Endothelial cell of hepatic sinusoid (primary cell): ENCODE results near the gene TSPEAR.
"Not testable (repeated sequence)": the region's sequence is repeated elsewhere in the genome, so short reads cannot be mapped to it uniquely, and the experiment has no call there.

ENCODE experiments used
- in situ Hi-C: cut with HindIII; loops from 2 replicates; pipeline ENCODE4 v1.10.0; 2017; ENCODE audit warnings: low sequenced_read_pairs

Gene TSPEAR

DNA sequence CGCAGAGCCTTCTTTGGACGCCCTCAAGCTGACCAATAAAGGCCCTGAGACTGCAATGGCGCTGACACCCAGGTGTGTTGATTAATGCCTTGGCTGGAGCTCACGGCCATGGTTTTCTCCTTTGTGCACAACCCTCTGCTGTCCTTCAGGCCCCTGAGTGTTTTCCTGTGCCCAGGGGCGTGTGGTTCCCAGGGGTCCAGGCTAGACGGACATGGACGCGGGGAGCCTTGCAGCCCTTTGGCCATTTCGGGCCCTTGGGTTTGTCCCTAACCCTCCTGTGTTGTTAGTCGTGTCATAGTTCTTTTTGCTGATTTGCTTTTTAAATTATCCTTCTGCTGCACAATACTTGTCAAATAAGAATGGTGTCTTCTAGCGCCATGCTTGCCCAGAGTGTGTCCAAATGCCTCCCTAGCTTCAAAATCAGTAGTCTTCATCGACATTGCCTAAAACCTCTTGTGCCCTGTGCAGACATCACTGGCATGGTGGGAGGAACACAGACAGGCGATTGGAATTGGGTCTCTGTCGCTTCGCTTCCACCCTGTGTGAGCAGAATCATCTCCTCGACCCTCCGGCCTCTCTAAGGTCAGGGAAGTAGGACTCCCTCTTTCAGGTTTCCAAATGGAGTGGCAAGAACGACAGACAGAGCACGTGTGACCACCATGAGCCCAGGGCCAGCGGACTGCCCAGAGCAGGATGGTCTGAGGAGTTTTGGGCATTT, 135.9 kb downstream of the TSPEAR start:
- in situ Hi-C loops, result no loop called here

DNA sequence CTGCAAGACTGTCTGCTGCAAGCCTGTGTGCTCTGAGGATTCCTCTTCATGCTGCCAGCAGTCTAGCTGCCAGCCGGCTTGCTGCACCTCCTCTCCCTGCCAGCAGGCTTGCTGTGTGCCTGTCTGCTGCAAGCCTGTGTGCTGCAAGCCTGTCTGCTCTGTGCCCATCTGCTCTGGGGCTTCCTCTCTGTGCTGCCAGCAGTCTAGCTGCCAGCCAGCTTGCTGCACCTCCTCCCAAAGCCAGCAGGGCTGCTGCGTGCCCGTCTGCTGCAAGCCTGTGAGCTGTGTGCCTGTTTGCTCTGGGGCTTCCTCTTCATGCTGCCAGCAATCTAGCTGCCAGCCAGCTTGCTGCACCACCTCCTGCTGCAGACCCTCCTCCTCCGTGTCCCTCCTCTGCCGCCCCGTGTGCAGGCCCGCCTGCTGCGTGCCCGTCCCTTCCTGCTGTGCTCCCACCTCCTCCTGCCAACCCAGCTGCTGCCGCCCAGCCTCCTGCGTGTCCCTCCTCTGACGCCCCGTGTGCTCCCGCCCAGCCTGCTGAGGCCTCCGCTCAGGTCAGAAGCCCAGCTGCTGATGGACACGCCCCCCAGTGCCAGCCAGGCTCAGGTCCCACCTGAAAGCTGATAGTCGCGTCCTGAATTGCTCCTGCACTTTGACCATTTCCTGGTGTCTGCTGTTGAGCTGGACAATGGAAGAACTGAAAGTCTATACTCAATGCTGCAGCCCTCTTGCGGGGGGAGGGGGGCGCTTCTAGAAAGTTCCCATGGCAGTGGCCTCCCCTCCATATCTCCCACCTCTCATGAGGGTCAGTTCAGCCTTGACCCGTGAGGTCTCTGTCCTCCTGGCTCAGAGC, 136.7 kb downstream of the TSPEAR start:
- in situ Hi-C loops, result no loop called here

DNA sequence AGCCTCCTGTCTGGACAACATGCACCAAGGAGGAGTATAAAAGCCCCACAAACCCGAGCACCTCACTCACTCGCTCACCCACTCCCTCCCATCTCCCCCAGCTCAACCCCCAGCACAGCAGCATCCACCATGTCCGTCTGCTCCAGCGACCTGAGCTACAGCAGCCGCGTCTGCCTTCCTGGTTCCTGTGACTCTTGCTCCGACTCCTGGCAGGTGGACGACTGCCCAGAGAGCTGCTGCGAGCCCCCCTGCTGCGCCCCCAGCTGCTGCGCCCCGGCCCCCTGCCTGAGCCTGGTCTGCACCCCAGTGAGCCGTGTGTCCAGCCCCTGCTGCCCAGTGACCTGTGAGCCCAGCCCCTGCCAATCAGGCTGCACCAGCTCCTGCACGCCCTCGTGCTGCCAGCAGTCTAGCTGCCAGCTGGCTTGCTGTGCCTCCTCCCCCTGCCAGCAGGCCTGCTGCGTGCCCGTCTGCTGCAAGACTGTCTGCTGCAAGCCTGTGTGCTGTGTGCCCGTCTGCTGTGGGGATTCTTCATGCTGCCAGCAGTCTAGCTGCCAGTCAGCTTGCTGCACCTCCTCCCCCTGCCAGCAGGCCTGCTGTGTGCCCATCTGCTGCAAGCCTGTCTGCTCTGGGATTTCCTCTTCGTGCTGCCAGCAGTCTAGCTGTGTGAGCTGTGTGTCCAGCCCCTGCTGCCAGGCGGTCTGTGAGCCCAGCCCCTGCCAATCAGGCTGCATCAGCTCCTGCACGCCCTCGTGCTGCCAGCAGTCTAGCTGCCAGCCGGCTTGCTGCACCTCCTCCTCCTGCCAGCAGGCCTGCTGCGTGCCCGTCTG, 137.5 kb downstream of the TSPEAR start, which contains the start of gene KRTAP10-4:
TSS of gene KRTAP10-4 (plus strand) at position 100 of the 827 bp plus-strand sequence. CDS start at position 130, 30 bp downstream.
- in situ Hi-C loops, result not testable (repeated sequence)

DNA sequence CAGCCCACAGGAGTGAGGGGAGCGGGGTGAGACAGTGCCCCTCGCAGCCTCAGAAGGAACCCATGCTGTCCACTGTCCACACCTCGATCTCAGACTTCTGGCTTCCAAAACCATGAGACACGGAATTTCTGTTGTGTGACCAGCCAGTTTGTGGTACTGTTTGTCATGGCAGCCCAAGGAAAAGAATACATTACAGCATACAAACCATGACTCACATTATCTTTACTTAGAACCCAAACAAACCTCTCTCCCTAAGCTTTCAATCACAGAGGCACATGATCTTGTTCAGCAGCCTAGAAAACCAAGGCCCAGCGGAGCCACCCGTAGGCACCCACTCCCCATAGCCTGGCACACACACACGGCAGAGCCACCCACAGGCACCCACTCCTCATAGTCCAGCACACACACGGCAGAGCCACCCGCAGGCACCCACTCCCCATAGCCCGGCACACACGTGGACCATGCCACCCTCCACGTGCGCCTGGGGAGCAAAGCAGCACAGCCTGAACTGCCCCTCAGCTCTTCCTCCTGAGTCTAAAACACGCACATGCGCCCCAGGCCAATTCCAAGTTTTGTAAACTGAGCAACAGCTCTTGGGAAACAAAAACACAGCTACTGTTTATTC, 138.3 kb downstream of the TSPEAR start:
- in situ Hi-C loops, result no loop called here

DNA sequence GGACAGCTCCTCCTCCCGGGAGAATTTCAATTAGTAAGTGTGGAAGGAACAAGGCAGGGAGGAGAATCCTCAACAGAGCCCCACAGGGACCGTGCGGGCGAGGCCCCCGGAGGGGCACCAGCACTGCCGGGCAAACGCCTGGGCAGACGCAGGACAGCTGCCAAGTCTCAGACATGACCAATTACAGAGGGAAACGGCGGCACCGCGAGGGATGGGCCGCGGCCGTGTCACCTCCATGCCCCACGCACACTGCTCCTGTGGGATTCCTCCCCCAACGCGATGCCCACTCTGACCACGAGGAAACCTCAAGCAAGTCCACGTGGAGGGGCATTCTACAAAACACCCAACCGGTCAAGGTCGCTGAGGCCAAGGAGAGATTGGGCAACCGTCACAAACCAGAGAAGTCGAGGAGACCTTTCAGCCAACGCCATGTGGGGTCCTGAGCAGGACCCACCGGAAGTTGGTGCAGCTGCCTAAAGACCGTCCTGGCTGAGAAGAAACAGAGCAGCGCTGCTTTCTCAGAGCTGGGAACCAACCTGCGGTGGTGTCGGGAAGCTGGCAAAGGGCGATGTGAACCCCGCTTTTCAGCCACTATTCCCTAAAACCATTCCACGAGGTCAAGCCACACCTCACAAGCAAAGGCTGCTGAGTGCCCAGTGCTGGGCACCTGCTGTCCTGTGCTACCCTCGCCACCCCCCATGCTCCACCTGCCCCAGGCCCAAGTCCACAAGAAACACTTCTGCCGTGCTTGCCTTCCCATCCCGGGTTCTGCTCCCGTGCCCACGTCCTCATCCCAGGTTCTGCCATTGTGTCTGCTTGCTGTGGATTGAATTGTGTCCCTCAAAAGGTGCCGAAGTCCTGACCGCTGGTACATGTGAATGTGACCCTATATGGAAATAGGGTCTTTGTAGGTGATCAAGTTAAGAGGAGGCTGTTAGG, 139.3 kb downstream of the TSPEAR start:
- in situ Hi-C loops, result no loop called here

DNA sequence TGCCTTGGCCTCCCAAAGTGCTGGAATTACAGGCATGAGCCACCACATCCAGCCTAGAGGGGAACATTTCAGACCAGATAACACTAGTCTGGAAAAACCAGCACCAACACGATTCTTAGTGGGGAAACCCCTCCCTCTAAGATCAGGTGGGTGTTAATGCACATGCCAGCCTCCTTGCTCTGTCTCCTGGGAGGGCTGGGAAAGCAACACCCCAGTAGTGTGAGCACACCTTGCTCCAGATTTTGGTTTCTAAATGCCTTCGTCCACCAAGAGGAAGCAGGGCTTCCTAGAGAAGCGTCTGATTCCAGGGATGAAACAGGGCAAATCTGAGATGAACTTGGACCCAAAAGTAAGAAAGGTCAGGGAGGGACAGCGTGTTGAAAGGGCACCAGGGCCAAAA, 140.1 kb downstream of the TSPEAR start:
- in situ Hi-C loops, result no loop called here

DNA sequence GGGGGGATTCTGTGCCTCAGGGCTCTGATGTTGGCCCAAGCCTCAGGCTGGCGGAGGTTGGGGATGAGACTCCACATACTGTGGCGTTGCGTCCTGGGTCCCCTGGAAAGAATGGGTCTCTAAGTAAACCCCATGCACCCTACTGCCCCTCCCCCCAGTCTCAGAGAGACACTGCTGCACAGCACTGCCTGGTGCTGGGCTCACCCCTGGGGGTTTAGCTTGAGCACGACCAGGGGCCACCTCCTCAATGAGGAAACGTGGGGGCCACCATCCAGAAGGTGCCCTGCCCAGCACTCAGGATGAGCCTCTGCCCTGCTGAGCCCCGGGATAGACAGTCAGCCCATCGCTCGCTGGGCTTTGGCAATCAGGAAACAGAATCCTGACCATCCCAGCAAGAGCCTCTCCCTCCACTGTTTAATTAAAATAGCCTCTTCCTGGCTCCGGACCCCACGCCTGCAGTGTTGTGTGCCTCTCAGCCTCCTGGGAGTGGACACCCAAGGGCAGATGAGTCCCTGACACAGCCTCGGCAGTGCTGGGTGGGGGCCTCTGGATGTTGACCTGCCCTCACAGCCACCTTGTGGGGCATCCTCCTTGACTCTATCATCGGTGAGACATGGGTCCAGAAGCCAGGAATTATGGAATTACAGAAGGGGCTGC, 141.4 kb downstream of the TSPEAR start:
- in situ Hi-C loops, result no loop called here

DNA sequence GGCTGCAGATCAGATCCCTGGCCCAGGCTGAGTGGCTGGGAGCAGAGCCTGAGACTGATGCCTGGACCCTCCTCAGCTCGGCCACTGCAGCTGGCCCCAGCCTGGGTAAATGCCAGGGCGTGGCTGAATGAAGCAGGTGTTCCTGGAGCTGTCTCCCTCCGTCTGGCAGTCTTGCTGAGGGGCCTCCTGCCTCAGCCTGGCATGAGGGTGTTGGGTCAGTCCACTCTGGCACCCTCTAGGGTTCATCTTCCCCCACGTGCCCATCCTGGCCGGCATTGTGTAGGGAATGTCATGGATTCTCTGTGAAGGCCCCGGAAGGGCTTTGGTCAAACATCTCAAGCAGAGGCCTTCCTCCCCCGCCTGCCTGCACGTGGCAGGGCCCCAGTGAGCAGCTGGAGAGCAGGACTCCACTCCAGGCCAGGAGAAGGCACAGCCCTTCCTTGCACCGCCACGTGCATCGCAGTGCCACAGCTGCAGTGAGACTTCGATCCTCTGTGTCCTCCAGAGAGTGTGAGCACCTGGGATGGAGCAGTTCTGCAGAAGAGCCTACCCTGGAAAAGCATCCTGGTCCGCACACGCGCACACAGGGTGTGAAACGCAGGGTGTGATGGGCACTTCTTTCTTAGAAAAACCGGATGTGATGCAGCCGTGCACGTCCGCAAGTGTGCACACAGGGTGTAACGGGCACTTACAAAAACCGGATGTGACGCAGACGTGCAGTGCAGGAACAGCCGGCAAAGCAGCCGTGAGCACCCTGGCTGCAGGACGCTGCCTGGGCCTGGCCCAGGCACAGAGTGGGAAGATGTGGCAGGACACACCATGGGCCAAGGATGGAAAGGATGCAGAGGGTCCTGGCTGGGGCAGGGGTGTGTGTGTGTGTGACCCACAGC, 142.5 kb downstream of the TSPEAR start:
- in situ Hi-C loops, result no loop called here

DNA sequence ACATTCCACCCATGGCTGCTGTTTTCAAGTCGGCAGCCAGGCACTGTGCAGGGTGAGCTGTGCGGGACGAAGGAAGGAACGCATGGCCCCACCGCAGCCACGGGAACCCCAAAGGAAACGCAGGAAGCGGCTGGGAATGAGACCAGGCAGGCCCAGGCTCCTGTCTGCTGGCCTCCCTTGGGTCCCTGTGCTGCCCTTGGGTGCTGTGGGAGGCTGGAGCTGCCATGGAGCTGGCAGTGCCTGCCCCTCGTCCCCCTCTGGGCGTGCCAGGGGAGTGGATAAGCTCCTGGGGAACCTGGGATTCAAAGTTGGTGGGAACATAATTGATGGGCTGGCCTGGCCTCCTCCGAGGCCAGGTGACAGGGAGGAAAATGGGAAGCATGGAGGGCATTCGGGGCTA, 143.1 kb downstream of the TSPEAR start:
- in situ Hi-C loops, result no loop called here

DNA sequence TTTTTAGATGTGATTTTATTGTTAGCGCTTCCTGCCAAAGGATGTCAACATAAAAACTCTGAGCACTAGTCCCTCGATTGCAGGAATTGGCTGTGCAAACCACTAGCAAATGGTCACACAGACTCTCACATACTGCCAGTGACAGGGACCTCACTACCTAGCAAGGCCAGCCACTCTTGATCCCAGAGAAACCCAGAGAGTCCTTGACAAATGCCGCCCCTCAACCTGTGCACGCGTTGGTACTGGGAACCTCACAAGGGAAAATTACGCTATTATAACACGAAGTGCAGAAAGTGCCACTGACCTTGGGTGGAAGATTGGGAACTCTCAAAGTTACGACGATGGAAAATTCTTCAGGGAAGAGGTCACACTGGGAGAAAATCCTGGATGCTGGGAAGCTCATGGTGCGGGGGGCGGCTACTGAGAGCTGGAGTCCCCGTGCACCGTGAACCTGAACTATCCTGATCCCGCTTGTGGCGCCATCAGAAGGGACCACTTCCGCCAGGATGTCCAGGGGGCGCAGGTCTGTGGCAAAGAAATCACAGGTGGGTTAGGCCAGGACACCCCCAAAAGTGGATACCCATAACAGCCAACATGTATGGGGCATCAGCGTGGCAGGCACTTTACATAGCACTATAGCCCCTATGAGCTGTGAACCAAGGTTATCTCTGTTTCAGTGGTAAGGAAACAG, 143.7 kb downstream of the TSPEAR start:
- in situ Hi-C loops, result no loop called here

DNA sequence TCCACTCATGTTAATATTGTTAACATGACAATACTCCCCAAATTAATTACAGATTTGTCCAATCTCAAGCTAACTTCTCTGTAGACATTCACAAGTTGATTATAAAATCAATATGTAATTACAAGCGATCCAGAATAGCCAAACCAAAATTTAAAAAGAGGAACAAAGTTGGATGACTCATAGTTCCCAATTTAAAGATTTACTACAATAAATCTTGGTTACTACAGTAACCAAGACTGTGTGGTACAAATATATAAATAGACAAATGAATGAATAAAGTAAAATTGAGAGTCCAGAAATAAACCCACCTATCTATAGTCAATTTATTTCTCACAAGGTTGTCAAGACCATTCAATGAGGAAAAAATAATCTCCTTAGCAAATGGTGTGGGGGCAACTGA, 145.0 kb downstream of the TSPEAR start:
- in situ Hi-C loops, result no loop called here

DNA sequence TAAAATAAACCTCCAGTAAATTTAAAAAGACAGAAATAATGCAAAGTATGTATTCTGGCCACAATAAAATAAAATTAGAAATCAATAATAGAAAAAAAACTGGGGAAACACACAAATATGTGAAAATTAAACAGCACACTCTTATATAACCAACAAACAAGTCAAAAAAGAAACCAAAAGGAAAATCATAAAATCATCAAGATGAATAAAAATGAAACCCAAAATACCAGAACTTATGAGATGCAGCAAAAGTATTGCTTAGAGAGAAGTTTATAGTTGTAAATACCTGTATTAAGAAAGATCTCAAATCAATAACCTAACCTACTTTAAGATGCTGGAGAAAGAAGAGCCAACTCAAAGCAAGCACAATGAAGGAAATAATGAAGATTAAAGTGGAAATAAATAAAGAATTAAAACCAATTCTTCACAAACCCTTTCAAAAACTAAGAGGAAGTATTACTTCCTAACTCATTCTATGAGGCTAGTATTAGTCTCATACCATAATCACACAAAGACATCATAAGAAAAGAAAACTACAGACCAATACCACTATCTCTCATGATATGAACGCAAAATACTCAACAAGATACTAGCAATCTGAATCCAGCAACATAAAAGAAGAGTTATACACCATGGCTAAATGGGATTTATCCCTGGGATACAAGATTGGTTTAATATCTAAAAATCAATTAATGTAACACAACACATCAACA, 146.3 kb downstream of the TSPEAR start:
- in situ Hi-C loops, result no loop called here

DNA sequence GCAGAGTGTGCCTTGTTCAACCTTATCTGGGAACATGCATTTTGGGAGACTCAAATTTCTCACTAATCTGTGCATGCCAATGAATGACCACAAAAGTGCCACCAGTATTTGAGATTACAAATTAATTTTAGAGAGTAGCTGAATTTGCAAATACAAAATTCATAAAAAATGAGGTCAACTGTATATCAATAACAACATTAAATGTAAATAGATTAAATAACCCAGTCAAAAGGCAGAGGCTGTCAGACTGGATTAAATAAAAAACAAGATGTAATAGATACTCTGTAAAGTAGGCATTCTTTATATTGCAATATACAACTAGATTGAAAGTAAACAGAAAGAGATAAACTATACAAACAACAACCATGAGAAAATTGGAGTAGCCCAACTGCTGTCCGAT, 147.3 kb downstream of the TSPEAR start:
- in situ Hi-C loops, result no loop called here

DNA sequence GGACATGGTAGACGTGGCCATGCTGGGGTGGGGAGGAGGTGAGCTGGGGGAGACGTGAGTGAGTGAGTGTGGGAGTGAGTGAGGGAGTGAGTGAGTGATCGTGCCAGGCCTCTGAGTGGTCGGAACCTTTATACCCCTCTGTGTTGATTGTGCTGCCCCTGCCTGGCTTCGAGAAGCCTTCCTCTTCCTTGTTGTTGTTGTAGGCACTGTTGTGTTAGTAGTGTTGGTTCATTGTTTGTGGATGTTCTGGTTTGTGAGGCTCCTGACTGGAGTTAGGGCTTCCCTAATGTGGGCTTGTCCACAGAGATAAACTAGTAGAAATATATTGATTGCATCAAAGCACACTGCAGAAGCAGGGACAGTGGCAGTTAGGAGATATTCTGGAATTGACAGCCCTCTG, 152.7 kb downstream of the TSPEAR start, which contains the start of gene KRTAP10-3:
TSS of gene KRTAP10-3 (minus strand) at position 101 of the 400 bp plus-strand sequence. CDS start at position 21, 80 bp downstream.
- in situ Hi-C loops, result no loop called here

DNA sequence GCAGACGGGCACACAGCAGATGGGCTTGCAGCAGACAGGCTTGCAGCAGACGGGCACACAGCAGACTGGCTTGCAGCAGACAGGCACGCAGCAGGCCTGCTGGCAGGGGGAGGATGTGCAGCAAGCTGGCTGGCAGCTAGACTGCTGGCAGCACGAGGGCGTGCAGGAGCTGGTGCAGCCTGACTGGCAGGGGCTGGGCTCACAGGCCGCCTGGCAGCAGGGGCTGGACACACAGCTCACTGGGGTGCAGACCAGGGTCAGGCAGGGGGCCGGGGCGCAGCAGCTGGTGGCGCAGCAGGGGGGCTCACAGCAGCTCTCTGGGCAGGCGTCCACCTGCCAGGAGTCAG, 153.1 kb downstream of the TSPEAR start:
- in situ Hi-C loops, result not testable (repeated sequence)

DNA sequence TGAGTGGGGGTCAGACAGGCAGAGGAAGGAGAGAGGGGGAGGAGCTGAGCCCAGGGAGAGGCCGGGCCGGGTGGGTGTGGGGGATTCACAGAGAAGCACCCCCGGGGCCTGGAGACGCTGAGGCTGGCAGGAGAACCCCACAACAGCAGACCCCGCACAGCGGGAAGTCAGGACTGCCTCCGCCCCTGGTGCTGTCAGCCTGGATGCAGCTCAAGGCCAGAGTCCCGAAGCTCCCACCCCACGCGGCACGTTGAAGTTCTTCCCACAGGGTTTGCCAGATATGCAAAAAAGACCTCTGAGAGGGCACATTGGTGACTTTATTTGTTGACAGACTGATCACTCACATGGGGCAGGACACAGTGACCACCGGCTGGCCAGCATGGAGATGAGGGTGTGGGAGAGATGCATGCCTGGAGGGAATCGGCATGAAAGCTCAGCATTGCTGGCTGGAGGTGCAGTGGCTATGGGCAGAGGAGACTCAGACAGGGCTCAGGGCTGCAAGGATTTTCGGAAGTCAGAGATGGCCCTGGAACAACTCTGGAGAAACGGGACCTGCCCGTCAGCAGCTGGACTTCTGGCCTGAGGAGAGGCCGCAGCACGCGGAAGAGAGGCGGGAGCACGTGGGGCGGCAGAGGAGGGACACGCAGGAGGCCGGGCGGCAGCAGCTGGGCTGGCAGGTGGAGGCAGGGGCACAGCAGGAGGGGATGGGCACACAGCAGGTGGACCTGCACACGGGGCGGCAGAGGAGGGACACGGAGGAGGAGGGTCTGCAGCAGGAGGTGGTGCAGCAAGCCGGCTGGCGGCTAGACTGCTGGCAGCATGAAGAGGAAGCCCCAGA, 153.7 kb downstream of the TSPEAR start:
- in situ Hi-C loops, result no loop called here
